HG03521 (cell line): ENCODE data around the gene MCMBP.
"Not testable (repeated sequence)": the region's sequence is repeated elsewhere in the genome, so short reads cannot be mapped to it uniquely, and the experiment has no call there.

ENCODE experiments used
- ATAC-seq: cut with Tn5 transposase; IDR thresholded peaks from one replicate; pipeline ENCODE4 v1.9.1; 2021; ENCODE audit warnings: mild to moderate bottlenecking, moderate library complexity; ENCODE audit not compliant: unreplicated experiment

Gene MCMBP

GRCh38 chr10:119872610-119872859 is at the start of gene MCMBP:
Gene MCMBP, minus strand, starts transcription at chr10:119872843. Its CDS starts 259 bp downstream, at chr10:119872584.
- no peak for ATAC-seq

GRCh38 chr10:119919826-119920225 is 47.2 kb upstream of the MCMBP start:
- ATAC-seq = no peak

GRCh38 chr10:119919271-119919670 is 46.6 kb upstream of the MCMBP start:
- ATAC-seq = no peak

- ATAC-seq = no peak
These were observed 45.1 kb upstream of the MCMBP start for GRCh38 chr10:119917777-119918176.

- no peak for ATAC-seq
These were observed 38.0 kb upstream of the MCMBP start for GRCh38 chr10:119910689-119911088.

- no peak for ATAC-seq
These were observed 35.5 kb upstream of the MCMBP start for GRCh38 chr10:119908166-119908565.

- ATAC-seq = not testable (repeated sequence)
These were observed 35.1 kb upstream of the MCMBP start for GRCh38 chr10:119907695-119908094.

- no peak for ATAC-seq
These were observed 31.5 kb upstream of the MCMBP start for GRCh38 chr10:119903946-119904666.

- ATAC-seq = no peak
These were observed 25.9 kb upstream of the MCMBP start for GRCh38 chr10:119898577-119898976.

- ATAC-seq = no peak
These were observed 24.5 kb upstream of the MCMBP start for GRCh38 chr10:119896937-119897770.

GRCh38 chr10:119896061-119896655 is 23.5 kb upstream of the MCMBP start:
- no peak for ATAC-seq

- ATAC-seq = no peak
These were observed 21.3 kb upstream of the MCMBP start for GRCh38 chr10:119893845-119894427.

- no peak for ATAC-seq
These were observed 20.4 kb upstream of the MCMBP start for GRCh38 chr10:119893074-119893473.

GRCh38 chr10:119892188-119893065 is 19.8 kb upstream of the MCMBP start, which contains the start of gene SEC23IP:
Gene SEC23IP, plus strand, starts transcription at chr10:119892730. Its CDS starts 53 bp downstream, at chr10:119892783.
- ATAC-seq = peak; percentile 99

GRCh38 chr10:119891849-119892187 is 19.2 kb upstream of the MCMBP start:
- ATAC-seq = not testable (repeated sequence)

GRCh38 chr10:119890307-119890706 is 17.7 kb upstream of the MCMBP start:
- ATAC-seq = not testable (repeated sequence)

GRCh38 chr10:119889201-119889600 is 16.6 kb upstream of the MCMBP start:
- not testable (repeated sequence) for ATAC-seq

GRCh38 chr10:119888715-119889114 is 16.1 kb upstream of the MCMBP start:
- not testable (repeated sequence) for ATAC-seq

GRCh38 chr10:119886070-119886469 is 13.4 kb upstream of the MCMBP start:
- ATAC-seq = not testable (repeated sequence)

- ATAC-seq = not testable (repeated sequence)
These were observed 11.4 kb upstream of the MCMBP start for GRCh38 chr10:119883901-119884611.
